HG03060 (cell line): Measurements from ENCODE around the gene EMC10.
"Not testable (repeated sequence)": the region's sequence is repeated elsewhere in the genome, so short reads cannot be mapped to it uniquely, and the experiment has no call there.

Experiments used
- ATAC-seq: cut with Tn5 transposase; IDR thresholded peaks from one replicate; pipeline ENCODE4 v1.9.1; 2021; ENCODE audit warnings: low read depth, moderate number of reproducible peaks; ENCODE audit not compliant: unreplicated experiment

The EMC10 gene

DNA sequence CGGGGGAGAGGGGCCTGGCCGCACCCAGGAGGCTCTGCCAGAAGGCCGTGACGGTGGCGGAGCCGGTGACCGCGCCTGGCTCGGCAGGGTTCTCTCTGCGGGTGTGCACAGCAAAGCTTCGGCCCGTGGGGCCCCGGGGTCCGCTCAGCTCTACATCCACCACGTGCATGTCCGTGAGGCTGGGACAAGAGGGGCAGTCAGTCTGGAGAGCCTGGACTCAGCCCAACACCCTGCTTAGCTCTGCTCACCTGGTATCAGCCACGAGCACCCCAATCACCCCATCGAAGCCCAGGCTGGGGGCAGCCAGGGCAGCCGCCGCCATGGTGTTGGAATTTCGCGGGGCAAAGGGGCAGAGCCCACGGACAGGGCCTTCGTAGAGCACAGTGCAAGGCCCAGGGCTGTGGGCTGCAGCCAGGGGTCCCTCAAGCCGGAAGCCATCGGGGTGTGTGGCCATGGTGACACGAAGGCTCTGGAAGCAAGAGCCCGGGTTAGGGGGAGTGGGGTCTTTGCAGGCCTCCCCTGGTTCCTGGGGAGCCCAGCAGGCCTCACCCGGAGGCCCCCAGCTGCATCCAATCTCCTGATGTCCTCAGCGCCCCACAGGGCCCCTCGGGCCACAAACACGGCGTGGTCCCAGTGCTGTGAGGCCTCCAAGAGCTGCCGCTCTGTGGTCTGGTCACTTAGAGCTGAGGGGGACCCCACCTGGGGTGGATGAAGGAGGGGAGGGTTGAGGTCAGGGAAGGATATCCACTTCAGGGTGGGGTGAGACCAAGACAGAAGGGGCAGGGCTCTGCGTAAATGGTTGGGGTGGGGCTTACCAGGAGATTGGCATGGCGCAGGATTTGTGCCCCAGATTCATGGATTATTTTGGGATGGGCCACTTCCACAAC lies 36.0 kb downstream of the EMC10 start:
- no peak for ATAC-seq

DNA sequence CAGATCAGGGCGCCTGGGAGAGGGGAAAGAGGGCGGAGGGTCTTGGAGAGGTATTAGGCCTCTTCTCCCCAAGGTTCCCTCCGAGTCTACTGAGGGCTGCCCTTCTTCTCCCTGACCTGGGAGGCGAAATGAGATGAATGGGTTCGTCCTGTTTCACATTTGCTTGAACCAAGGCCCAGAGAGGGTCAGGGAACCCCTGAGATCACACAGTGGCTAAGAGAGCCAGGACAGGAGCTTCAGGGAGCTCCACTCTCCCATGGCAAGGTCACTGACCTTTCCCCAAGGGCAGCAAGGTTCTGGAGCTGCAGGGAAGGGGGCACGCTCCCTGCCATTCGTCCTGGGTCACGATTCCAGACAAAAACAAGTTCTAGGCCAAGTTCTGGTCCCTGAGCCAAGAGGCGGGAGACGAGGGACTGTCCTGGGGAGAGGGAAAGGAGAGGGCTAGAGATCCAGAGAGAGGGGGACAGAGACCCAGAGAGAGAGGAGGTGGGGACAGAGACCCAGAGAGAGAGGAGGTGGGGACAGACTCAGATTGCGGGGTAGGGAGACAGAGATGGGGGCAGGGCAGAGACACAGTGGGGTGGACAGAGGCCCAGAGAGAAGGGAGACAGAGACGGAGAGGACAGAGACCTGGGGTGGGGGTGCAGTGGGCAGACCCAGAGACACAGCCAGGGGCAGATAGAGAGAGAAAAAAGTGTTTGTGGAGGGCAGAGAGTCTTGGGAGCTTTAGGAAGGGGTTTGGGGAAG lies 36.9 kb downstream of the EMC10 start:
- ATAC-seq: no peak

DNA sequence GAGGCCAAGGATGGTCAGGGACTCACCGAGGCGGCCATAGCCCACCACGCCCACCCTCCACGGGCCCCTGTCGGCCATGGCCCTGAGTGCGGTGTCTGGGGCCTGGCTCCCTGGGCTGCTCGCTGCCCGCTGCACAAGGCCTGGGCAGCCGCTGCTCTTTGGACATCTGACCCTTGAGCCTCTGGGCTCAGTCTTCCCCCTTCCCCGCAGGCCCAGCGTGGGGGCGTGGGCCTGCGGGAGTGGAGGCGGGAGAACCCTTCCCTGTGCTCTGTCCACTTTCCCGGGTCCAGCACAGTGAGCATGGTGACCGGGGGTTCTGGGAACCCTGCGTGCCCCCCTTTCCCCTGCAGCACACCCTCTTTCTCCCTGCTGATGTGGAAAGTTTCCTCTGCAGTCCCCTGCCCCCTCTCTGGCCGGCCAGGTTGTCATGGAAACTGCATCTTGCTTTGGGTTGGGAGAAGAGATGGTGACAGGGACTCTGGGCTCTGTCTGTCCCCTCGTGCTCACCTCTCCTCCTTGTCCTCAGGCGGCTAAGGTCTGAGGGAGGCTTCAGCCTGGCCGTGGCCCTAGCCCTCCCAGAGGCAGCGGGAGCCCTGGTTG lies 37.5 kb downstream of the EMC10 start, which contains the start of gene ASPDH:
ASPDH (minus strand) TSS at position 168 of the 600 bp plus-strand sequence; CDS start at position 78, 90 bp downstream.
- no peak for ATAC-seq

DNA sequence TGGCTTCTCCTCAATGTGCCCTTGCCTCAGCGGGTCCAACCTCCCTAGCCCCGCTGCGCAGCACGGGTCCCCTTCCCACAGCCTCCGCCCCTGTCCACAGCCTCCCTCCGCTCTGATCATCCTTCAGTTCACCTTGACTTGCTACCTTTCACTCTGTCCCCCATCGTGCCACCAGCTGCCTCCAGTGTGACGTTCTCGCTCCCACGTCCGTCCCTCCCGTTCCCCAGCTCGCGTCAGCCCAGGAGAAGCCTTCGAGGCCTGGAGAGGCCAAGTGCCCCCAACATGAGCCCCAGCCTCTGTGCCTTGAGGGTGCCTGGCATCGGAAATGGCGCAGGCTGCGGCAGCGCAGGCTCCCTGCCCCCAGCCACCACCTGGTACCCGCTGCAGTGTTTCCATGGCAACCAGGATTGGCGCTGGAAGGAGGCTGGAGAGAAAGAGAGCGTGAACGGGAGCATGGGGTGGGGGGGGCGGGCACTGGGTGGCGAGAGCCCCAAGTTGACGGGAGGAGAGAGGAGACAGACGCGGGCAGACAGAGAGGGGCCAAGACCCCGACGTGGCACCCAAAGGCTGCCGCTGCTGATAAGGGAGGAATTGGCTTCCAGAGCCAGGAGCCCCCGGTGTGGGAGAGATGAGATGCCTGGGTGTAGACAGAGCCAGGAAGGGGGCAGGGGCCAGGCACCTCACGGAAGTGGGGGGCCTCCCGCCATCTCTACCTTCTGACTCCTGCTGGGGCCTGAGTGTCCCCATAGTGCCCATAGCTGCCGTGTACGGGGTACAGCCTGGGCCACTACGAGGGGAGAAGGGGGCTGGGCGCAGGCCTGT lies 38.2 kb downstream of the EMC10 start:
- no peak for ATAC-seq

DNA sequence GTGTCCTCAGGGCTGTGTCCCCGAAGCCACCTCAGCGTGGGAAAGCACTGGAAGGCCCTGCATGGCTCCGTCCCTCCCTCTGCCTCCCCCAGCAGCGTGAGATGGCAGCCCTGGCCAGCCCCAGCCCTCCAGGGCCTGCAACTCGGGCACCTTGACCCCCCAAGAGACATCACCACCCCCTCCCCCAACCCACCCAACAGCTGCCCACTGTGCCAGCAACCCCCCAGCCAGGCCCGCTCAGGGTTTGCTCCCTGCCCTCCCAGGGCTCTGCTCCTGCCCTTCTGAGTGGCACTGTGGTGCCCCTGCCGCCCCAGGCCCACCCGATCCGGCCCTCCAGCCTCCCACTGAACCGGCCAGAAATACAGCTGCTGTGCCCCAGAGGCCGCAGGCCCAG lies 38.9 kb downstream of the EMC10 start:
- ATAC-seq: no peak

- ATAC-seq: no peak
These were observed 40.1 kb downstream of the EMC10 start for GRCh38 chr19:50516456-50516855.

DNA sequence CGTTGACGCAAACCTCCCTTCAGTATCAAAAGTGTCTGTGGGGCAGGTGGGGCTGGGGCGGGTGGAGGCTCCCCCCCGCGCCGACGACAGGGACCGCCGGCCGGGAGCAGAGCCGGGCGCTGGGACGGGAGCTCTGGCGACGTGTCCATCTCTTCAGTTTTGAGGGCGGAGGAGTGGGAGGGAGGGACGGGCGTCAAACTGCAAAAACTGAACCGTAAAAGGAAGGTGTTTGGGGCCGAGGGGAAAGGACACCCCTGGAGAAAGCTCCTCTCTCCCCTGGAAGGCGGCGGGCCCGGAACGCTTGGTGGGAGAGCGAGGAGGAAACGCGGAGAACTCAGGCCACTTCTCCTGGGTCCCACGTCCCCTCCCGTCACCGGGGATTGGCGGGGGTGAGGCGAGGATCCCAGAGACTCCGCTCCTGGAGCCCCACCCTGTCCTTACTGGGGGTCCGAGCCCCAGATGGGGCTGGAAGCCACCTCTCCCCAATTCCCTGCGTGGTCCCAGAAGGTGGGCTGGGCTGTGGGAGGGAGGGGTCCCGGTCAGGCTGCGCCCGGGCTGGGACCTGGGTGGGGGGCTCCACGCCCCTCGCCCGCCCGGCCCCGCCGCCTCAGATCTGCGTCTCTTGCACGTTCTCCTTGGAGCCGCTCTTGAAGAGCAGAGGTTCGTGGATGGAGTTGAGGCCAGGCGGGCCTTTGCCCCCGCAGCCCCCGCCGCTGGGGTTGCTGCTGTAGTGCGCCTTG lies 40.8 kb downstream of the EMC10 start:
- no peak for ATAC-seq

GRCh38 chr19:50517704-50518075 lies 41.4 kb downstream of the EMC10 start:
- ATAC-seq: no peak

GRCh38 chr19:50518091-50519005 lies 42.0 kb downstream of the EMC10 start:
- ATAC-seq: no peak

DNA sequence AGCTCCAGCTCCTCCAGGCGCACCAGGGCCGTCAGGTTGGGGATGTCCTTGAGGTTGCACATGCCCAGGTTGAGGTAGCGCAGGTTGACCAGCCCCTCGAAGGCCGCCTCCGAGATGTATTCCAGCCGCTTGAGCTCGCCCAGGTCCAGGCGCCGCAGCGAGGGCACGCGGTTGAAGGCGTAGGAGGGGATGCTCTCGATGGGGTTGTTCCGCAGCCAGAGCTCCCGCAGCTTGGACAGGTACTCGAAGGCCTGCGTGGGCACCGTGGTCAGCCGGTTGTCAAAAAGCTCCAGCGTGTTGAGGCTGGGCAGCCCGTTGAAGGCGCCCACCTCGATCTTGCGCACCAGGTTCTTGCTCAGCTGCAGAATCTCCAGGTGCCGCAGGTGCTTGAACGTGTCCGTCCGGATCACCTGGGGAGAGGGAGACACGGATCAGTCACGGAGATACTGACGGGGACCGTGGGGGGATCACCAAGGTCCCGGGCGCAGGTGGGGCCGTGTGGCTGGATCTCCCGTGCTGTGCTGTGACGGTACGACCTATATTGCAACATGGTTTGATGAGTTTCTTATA lies 42.8 kb downstream of the EMC10 start:
- no peak for ATAC-seq

GRCh38 chr19:50520822-50521465 lies 44.6 kb downstream of the EMC10 start:
- no peak for ATAC-seq

DNA sequence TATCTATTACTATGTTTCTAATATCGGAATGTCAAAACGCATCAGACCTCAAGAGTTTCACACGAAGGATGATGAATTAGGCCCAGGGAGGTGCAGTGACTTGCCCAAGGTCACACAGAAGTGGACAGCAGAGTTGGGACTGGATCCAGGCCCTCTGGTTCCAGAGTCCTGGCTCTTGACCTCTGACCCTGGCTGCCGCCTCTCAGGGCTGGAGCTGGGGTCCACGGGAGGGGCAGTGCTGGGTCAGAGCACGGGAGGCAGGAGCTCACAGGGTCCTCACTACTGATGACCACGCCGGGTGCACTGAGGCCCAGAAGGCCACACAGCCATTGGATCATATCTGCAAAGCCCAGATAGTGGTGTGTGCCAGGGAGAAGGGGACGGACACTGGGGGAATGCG lies 46.6 kb downstream of the EMC10 start:
- ATAC-seq: no peak

DNA sequence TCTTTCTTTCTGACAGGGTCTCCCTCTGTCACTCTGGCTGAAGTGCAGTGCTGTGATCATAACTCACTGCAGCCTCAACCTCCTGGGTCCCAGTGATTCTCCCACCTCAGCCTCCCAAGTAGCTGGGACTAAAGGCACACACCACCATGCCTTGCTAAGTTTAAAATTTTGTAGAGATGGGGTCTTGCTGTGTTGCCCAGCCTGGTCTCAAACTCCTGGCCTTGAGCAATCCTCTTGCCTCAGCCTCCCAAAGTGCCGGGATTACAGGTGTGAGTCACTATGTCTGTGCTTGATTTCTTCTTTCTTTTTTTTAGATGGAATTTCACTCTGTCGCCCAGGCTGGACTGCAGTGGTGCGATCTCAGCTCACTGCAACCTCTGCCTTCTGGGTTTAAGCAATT lies 51.7 kb downstream of the EMC10 start:
- not testable (repeated sequence) for ATAC-seq

DNA sequence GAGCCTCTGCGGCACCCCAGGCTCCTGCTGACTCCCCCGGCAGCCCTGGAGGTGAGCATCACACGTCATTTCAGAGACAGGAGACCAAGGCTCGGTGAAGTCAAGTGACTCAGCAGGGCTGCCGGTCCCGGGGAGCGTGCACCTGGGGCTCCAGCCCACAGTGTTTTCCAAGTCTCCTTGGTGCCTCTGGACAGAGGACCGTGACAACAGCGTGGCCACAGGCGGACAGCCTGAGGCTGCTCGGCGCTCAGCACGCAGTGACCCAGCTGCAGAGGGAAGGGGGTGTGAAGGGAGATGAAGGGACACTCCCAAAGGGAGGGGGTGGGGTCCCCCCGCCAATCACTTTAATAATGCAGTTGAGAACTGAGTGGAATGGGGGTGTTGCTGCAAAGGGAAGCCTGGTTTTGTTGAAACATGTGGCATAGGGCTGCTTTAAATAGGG lies 54.9 kb downstream of the EMC10 start:
- ATAC-seq: no peak

- ATAC-seq: no peak
These were observed 56.6 kb downstream of the EMC10 start for GRCh38 chr19:50532952-50533351.

- ATAC-seq: no peak
These were observed 58.2 kb downstream of the EMC10 start for GRCh38 chr19:50534478-50534877.

DNA sequence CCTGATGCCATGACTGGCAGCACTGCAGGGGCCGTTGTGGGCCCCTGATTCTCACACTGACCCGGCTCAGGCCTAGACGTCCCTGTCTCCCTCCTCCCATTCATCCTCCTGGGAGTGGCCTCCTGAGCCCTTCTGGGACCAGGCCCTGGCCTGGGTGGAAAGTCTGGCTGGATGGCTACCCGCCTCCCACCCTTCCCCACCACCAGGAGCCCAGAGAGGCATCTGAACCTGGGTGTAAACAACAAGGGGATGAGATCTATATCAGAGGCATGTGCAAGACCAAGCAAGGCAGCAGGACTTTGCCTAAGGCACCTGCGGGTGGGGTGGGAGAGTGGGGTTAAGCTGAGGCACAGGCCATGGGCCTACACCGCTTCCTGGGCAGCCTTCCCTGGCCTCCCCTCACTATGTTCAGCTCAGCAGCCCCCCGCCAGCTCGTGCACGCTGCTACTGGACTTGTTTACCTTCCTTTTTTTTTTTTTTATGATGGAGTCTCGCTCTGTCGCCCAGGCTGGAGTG lies 59.4 kb downstream of the EMC10 start:
- ATAC-seq: no peak
